CD4-positive, alpha-beta T cell treated with Interleukin-21 for 1 hour (primary cell): Measurements from ENCODE around the gene NLGN4X.

ENCODE experiments used
- DNase-seq: peaks from one replicate; pipeline ENCODE4 v3.0.0-alpha.2; 2020

The NLGN4X gene

DNA sequence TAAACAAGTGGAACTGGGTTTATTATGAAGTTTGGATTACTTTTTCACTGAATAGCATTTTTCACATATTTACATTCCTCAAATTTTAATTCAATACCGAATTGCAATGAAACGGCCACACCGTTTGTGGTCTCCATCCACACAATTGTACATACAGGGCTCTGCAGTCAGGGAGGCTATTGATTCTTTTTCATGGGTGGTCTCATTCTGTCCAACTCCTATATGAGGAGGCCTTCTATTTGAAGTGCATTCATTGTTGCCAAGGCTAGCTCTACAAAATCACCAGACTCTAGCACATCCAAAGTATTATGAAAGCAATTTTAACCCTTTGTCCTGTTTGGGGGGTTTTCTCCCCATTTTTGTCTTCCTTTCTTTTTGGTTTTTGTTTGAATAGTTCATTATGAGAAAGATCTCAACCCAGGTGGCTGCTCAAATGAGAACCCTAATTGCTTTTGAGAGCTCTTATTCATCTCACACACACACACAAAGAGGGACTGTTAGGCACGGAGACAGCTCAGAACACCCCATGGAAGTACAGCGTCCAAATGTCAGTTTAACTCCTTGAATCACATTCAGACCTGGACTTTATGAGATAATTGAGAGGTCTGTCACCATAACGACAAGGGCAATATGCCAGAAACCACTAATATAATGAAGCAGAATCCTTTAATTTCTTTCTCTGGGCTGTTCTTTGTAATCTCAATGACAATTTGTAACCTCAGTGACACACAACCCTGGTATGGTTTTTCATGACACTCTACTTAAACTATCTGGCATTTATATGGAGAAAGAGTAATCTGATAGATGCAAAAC, 79.4 kb downstream of the NLGN4X start:
- DNase-seq: no peak

DNA sequence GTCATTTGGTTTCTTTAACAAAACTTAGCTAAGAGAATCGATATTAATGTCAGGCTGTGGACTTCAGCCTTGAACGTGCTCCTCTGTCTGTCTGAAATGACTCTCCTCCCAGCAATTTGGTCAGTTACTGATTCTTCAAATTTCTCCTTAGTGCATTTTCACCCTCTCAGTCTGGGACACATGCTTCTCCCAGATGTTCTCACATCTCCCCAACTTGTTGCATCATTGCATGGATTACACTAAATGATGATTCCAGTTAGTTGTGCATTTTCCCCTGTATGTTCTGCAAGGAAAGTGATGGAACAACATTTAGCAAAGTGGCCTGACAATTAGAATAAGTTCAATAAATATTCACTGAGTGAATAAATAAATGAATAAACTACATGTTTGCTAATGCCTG, 94.4 kb downstream of the NLGN4X start:
- no peak for DNase-seq

DNA sequence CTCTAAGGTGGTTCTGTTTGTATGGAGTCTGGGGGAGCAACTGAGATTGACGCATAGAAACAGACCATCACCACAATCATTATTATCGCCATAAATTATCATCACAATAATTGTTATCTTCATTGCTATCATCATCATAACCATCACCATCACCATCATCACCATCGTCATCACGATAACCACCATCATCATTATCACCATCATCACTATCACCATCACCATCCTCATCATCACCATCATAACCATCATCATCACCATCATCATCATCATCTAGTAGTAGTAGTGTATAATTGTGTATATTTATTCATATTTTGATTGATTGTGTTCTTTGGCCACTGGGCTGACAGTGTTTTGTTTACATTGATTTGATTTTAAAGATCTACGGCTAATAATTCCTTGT, 95.7 kb downstream of the NLGN4X start:
- no peak for DNase-seq

DNA sequence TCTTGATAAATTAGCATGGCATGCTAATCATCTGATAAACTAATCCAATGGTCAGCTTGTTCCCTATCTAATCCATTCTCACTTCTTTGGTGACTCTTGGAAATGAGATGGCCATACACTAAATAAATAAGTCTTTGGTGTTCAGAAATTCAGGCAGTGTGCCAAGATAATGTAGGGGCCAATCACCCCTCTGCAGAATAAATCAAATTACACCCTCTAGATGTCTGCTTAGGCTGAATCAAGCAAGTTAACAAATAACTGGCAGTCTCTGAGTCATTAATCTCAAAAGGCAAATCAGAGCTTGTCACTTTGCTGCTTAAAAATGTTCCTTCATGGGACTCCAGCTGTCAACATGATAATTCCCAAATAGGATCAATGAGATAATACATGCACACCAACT, 97.4 kb downstream of the NLGN4X start:
- DNase-seq: no peak

DNA sequence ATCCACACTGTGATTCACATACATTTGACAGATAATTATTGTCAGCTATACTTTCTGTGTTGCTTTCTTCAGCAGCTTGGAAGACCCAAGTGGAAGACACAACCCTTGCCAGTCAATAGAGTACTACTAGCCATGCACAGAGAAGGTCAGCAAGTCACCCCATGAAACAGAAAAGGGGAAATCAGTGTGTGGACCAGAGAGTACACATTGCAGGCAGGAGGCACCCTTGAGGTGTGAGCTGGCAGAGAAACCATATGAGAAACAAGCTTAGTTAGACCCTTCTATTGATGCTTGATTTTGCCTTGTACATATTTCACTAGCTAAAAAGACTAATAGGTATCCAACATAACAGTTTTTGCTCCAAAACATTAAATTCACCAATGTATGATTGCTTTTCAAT, 99.5 kb downstream of the NLGN4X start:
- no peak for DNase-seq

DNA sequence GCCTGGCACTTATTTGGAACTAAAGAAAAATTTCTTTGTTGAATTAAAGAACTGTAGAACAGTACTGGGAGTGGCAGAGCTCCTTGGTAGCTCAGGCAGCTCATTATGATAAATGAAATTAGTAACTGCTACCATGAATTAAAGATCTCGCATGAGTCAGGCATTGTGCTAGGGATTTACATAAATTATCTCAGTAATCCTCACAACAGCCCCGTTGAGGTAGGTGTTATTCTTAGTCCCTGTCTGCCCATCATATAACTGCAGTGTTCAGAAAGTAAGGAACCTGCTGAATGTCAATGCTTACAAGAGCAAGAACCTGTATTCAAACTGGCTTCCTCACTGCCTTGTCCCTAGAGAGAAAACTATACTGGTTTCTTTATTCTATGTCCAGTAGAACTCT, 108.3 kb downstream of the NLGN4X start:
- DNase-seq: no peak

DNA sequence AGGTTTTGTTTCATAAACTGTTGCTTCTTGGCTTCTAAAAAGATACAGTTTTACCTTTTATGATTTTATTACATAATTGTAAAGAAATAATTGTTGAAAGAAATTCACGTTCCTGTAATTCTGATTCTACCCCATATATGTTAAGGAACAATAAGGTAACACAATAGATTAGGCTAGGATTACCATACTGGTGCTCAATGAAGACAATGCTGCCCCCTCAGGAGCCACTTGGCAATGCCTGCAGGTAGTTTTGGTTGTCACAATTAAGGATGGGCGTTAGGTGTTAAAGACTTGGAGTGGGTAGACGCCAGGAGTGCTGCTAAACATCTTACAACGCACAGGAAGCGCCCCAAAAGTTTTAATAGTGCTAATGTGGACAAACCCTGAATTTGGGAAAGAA, 133.2 kb downstream of the NLGN4X start:
- no peak for DNase-seq

DNA sequence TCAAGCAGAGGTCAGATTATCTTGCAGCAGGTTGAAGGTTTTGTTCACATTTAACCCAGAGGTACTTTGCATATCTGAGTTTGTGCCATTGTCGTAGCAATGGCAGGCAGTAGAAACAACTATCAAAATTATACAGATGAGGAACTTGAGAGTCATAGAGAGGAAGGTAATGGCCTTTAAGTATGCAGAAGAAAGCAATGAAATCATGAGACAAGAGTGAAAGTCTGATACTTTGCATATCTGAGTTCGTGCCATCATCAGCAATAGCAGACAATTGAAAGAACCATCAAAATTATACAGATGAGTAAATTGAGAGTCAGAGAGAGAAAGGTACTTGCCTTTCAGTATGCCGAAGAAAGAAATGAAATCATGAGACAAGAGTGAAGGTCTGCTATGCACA, 154.1 kb downstream of the NLGN4X start:
- no peak for DNase-seq

DNA sequence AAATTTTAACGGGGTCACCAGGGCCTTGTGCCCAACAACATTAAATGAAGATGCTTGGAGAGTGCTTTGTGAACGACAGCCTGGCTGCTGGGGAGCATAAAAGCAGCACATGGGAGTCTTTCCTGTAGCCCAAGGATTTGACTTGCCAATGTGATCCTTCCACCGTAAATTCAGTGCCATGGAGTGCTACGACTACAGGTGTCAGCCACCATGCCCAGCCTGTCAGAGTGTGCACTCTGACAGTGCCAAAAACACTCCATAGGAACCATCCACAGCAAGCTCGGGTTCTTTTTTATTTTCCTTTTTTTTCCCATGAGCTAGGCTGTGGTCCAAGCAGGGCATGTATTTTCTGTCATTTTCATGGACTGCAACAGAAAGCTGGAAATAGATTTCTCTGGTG, 156.9 kb downstream of the NLGN4X start:
- no peak for DNase-seq

DNA sequence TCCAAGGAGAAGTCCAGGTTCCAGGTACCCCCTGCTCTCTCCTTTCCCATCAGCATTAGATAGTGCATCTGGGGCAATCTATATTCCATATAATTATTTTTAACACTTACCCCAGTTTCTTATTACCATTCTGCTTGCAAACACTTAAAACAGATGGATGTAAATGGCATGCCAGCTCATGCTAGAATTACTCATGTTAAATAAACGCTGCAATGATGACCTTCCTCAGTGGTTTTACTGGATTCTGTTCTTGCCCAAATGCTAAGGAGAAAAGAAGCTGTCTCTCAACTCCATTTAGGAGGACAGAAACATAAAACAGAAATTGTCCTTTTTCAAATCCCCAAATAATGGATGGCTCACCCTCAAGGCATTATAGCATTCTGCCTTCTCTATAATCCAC, 161.1 kb downstream of the NLGN4X start:
- no peak for DNase-seq

DNA sequence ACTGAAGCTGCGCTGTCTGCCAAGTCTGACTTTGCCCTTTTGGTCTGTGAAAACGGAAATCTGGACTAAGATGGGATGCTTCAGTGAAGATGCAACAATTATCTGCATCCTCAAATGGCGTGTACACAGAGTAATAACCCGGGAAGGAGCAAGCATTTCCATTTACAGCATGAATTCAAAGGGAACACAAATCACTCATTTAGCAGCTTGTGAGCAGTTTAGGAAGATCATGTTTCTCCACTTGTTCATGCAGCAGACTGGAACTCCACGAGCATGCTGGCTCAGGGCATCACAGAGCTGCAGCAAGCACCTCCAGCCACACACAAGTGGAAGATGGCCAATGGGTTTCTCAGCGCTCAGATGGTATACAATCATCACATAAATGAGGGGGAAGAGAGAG, 175.5 kb downstream of the NLGN4X start:
- no peak for DNase-seq

DNA sequence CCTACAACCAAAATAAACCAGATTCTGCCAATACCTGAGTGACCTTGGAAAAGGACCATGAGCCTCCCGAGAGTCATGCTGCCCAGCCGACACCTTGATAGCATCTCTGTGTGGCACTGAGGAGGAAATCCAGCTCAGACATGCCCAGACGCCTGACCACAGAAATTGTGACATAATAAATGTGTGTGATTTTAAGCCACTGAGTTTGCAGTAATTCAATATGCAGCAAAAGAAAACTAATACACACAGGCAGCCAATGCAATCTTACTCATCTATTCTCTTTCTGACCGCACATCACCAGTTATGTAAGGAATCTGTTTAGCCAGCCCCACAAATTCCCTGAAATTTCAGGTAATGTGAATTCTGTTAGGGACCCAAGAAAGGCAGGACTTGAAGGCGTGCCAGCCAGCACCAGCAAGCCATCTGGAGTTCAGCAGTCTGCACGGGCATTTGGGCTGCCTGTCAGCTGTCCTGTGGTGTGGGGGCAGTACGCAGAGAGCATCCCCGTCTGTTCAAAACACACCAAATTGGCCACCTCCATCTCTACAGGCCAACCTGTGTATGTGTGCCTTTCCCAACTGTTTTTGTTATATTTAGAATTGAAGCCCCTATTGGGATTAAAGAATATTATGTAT, 176.4 kb downstream of the NLGN4X start:
- no peak for DNase-seq

DNA sequence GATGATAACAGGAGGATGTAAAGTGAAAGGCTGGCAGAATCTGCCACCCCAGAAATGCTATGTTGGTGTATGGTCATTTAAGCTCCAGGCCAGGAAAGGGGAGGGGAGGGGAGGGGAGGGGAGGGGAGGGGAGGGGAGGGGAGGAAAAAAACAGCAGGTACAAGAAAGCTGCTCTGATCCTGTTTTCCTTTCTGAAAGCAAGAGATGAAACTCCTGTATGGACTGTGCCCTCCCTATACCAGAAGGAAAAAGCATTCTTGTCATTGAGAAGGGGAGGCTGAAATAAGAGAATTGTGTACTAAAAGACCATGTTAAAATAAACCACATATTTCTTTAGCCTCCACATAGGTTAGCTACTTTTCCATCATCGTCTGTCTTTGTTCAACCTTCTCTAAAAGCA, 179.5 kb downstream of the NLGN4X start:
- DNase-seq: no peak

DNA sequence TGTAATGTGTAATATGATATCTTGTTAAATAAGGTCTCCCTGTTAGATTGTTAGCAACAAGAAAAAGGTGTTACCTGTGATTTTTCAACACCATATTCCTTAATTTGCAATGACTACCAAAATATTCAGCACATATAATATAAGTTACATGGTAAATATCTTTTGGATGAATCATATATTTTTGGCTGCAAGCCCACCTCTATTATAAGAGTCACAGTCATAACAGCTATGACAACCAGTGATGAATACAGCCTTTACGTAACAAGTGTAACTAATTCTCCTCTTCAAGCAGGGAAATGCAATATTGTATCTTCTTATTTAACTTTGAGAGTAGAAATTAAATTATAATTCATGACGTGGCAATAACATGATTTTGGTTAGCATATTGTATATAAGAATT, 187.0 kb downstream of the NLGN4X start:
- no peak for DNase-seq

DNA sequence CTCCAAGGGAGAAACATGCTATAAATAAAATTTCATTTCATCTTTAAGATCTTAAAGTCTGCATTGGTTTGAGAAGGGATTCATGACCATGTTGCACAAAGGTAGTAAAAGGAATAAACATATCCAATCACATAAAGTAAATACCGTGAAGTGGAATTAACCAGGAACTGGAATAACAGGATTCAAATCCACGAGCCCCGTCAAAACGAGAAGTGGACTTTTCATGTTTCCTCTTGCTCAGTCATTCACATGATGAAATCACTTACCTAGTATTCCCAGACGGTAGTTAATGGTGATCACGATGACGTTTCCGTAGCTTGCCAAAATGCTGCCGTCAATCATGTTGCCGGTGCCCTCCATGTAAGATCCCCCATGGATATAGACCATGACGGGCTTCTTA, 199.7 kb downstream of the NLGN4X start:
- DNase-seq: no peak

DNA sequence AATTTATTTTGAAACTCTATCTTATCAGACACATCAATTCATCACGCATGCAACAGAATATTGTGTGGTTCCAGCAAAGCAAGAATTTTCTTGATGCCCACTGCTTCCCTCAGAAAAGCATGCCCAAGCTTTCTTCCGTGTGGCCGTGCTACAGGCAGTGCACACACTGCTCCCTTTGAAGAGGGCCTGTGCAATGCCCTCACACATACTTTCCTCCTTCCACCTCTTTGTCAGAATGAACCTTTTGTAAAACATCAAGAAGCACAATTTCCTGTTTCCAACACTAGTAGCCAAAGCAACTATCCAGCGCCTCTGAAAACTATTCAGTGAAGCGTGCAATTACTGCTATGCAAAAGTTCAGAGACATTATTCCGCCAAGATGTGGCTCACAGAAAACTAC, 201.7 kb downstream of the NLGN4X start:
- no peak for DNase-seq

DNA sequence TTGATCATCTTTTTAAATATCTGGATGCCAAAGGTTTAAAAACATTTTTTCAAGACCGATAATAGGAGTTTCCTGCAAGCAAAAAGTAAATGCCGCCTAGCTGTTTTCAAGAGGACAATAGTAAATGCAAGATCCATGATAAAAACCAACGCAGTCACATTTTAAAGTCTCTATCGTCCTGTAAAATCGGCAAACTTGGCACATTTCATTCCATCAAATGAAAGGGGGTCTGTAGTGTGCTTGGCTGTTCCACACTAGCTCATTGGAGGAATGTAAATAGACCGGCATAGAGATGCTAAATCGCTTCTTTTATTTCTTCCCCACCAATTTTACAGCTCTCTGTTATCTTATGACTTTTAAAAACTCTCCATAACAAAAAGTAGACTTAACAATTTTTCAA, 202.2 kb downstream of the NLGN4X start:
- DNase-seq: no peak

DNA sequence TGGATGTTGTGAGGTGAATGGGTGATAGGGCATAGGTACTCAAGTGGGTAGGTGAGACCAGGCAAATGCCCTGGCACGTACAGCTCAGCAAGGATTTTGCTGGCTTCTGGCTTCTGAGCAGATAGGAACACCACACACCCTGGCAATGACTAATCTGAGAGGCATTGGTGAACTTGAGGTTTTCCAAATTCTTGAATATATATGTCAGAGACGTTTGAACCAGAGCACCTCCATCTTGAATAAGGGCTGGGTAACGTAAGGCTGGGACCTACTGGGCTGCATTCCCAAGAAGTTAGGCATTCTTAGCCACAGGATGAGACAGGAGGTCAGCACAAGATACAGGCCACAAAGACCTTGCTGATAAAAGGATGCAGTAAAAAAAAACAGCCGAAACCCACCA, 204.5 kb downstream of the NLGN4X start:
- DNase-seq: no peak

DNA sequence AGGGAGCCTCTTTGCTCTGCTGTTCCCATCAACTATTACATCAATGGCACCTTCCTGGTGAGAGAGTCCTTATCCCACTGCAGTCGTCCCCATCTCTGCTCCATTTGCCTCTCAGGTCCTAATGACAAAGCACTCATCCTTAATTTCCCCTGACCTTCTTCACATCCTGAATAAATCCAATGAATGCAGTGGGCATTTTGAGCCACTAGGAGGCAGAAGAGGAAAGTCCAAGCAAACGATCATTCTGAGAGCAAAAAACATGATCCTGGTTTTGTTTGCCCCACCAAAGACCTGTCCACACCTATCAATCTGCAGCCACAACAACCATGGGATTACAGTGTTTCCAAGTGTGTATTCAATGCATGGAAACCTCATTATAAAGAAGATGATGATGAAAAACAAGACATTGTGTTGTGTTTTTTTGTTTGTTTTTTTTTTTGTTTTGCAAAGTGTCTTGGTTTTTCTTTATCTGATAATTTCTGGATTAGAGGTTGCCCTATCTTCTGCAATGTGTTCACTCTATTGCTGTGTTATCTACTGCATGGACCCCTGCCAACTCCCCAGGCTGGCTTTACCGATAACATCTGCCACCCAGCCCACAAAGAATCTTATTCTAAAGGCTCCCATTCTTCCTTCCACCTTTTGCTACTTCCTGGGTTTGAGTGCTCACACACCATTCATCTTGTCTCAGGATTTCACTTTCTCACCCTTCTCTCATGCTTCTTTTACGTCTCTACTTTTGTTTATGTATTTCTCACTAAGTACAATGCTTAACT, 207.2 kb downstream of the NLGN4X start:
- DNase-seq: peak; percentile 0

DNA sequence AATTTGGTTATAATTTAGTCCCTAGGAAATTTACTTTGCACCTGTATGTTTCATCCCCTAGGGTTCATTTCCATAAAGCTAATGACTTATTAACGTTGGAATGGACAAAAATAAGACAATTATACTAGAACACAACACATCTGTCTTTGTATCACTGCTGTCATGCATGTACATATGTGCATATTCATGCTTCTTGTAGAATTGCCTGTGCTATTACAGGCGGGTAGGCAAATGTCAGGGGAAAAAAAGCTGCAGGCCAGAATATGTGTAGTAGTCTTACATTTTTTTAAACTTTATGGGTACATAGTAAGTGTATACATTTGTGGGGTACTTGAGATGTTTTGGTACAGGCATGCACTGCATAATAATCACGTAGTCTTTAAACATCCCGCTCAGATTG, 209.6 kb downstream of the NLGN4X start:
- no peak for DNase-seq

DNA sequence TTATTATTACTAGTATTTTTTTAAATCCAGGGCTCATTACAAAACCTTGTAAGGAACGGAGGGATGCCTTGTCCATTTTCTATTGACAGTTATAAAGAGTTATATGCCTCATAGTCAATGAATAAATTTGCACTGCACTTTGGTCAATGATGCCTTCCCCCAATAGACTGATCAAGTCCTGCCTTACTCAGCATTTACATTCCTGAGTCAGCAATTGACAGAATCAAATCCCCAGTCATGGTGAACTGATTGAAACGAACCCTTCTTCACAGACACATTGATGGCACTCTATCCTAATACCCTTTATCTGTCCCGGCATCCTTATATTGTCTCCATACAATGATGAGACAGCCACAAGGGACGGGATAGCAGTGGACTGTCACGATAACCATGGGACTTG, 213.2 kb downstream of the NLGN4X start:
- DNase-seq: no peak

DNA sequence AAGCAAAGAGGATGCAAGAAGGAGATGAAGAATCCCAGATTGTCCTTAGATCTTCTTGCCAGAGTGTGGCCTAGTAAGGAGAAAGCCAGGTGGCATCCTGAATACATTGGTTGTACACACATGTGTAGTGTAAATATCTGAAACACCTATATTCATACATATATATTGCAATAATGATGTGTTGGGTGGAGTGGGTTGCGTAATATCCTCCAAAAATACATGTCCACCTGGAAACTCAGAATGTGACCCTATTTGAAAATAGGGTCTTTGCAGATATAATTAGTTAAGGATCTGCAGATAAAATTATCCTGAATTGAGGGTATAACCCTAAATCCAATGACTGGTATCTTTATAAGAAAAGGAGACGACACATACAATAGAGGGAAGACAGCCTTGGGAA, 216.3 kb downstream of the NLGN4X start:
- DNase-seq: no peak

DNA sequence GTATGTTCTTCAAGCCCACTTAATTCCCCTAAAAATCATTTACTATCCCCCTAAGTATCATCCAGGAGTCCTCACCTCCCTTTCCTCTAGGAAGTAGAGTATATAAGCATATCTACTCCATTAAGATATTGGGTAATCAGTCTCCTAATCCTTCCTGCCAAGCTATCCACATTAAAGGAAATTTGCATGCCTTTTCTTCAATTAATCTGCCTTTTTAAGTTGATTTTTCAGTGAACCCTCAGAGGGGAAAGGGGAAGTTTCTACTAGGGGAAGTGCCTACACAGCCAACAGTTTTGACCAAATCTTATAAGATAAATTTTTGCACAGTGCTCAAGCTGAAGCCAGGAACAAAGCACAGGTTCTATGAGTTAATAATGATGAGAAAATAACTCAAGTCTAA, 222.8 kb downstream of the NLGN4X start:
- no peak for DNase-seq

DNA sequence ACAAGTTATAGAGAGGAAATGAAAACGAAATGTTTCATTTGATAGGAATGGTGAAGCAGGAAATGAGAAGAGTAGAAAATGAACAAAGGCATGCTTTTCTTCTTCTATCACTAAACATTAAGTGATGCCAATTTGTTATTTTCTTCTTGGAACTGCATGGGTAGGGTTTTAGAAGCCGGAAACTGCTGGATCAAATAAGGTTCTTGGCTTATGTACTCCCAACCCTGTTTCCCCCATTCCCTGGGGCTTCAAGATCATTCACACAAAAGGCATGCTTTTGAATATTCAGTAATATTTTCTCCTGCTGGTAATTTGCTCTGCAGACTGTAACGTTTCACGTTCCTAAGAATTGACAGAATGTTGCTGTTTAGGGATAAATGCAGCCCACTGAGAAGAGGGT, 224.1 kb downstream of the NLGN4X start:
- DNase-seq: no peak
